Upper lobe of left lung (tissue), 6 donors: ENCODE data around the gene ANKRD36C. TPM values are rescaled to one million over a fixed set of nuclear protein-coding genes. Genes with fewer than 3 reads are reported as not detected.
"Not testable (repeated sequence)": the region's sequence is repeated elsewhere in the genome, so short reads cannot be mapped to it uniquely, and the experiment has no call there.

Source experiments
- ATAC-seq, 2 donors: fragments of 200-7000 bp; cut with Tn5 transposase; one replicate each; pipeline ENCODE4 v1.9.1; 2022; ENCODE audit warnings: mild to moderate bottlenecking in 2 of 2, moderate library complexity in 2 of 2; ENCODE audit not compliant: low FRiP score in 2 of 2
- DNase-seq, 2 donors: peaks; one replicate each; pipeline ENCODE4 v3.0.0-alpha.2; 2019 to 2020
- H3K27ac ChIP-seq, 4 donors: fragments of 200-600 bp; sonication (generic); one replicate each; pipeline ENCODE4 v1.5.1; 2016 to 2019
- H3K27me3 ChIP-seq, 4 donors: fragments of 200-600 bp; sonication (generic); one replicate each; pipeline ENCODE4 v1.5.1; 2017 to 2019
- H3K36me3 ChIP-seq, 4 donors: fragments of 200-600 bp; sonication (generic); one replicate each; pipeline ENCODE4 v1.5.1; 2016 to 2019
- H3K4me1 ChIP-seq, 4 donors: fragments of 200-600 bp; sonication (generic); one replicate each; pipeline ENCODE4 v1.5.1; 2018 to 2019
- H3K4me3 ChIP-seq, 4 donors: fragments of 200-600 bp; sonication (generic); one replicate each; pipeline ENCODE4 v1.5.1; 2017 to 2019; ENCODE audit warnings: mild to moderate bottlenecking in 2 of 4, moderate library complexity in 1 of 4
- H3K9me3 ChIP-seq, 4 donors: fragments of 200-600 bp; sonication (generic); one replicate each; pipeline ENCODE4 v1.5.1; 2018 to 2019
- EP300 ChIP-seq, 4 donors: sonication (generic); formaldehyde crosslinking; IDR thresholded peaks; one replicate each; pipeline ENCODE4 v1.5.1; 2017; ENCODE audit warnings: antibody characterized with exemption in 4 of 4, control low read depth in 2 of 4
- POLR2A ChIP-seq, 4 donors: fragments of 450-650 bp; IDR thresholded peaks; one replicate each; pipeline ENCODE4 v1.5.1; 2016 to 2017; ENCODE audit warnings: antibody characterized with exemption in 4 of 4, mild to moderate bottlenecking in 2 of 4
- POLR2AphosphoS5 ChIP-seq, 2 donors: sonication (generic); formaldehyde crosslinking; IDR thresholded peaks; one replicate each; pipeline ENCODE4 v1.5.1; 2017; ENCODE audit warnings: antibody characterized with exemption in 2 of 2
- WGBS, 2 donors: methylation state at CpG; one replicate each; pipeline ENCODE4 v1.1.5; 2017 to 2018; 5-methylcytosine and 5-hydroxymethylcytosine counted together
- total RNA-seq, 6 donors: library from RNA; depleted of rRNA in 4 of 6; stranded (reverse); fragments of >200 nt in 4 of 6; gene quantifications; one replicate each; pipeline versions ENCODE4 v1.1.0 to v1.2.1, GENCODE V29; 2016 to 2021
- TF ChIP-seq, protein P1 (sequence below), 6 experiments: fragments of 450-650 bp in 4 of 6; fragments of 200-600 bp in 2 of 6; sonication (generic) in 2 of 6; IDR thresholded peaks; one replicate each; pipeline ENCODE4 v1.5.1; 2016 to 2019; ENCODE audit warnings: antibody characterized with exemption in 6 of 6
- donor health status: DM: no; HTN: no; CAD: no; lungs with moderate emphysema.
- donor health status: DM: no; HTN: yes; CAD: no; lungs with severe emphysema.

Gene ANKRD36C
- total RNA-seq, 6 donors from 2014 or later: 13.1 to 62.9 (median 30.7) TPM

DNA sequence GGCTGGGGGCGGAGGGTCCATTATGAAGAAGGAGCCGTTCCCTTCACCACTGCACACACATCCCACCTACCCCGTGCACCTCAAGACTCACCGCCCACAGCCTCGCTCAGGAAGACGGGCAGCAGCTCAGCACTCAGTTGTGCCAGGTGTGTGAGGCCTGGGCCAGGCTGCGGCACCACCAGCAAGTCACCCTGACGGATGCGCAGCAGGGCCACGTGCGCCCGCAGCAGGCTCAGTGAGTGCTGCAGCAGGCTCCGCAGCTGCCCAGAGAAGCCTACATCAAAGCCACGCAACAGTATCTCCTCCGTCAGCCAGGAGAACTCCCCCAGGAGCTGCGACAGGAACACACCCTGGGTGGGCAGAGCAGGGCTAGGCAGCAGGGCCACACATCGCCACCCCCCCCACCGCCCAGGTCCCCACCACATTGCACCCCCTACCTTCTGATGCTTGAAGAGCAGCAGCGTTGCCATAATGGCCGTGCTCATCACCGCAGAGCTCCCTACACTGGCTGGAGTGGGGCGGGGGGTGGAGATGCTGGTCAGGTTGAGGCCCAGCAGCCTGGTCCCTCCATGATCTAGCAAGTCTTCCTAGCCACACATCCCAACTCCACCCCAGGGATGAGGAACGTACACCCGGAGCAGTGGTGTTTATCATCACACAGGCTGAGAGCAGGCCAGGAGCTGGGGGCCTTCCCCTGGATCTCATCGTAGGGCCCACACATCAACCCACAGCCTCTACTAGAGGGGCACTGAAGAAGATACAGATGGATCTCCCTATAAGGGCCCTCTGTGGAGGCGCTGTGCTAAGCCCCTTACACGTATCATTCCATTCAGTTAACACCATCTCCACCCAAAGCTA is 32.9 kb upstream of the ANKRD36C start:
- ATAC-seq (no peak), DNase-seq (peak in 1 of 2 donors; percentile 72)
- H3K27ac ChIP-seq: no peak overlapping the region
- 86 to 90% methylated on average over 2 to 26 of the region's 27 CpGs for WGBS, 2 donors
- H3K9me3 ChIP-seq: no peaks in the 10 kb centered on the region
- no peak overlapping the region for H3K4me3 ChIP-seq
- H3K36me3 ChIP-seq: no peaks in the 10 kb centered on the region
- no peaks in the 10 kb centered on the region for H3K4me1 ChIP-seq
- TF ChIP-seq POLR2AphosphoS5 (IDR thresholded peaks at IDR 0.05) (no peak), EP300 (IDR thresholded peaks at IDR 0.05) (no peak), POLR2A (IDR thresholded peaks at IDR 0.05) (no peak)
- TF ChIP-seq, protein P1, sequence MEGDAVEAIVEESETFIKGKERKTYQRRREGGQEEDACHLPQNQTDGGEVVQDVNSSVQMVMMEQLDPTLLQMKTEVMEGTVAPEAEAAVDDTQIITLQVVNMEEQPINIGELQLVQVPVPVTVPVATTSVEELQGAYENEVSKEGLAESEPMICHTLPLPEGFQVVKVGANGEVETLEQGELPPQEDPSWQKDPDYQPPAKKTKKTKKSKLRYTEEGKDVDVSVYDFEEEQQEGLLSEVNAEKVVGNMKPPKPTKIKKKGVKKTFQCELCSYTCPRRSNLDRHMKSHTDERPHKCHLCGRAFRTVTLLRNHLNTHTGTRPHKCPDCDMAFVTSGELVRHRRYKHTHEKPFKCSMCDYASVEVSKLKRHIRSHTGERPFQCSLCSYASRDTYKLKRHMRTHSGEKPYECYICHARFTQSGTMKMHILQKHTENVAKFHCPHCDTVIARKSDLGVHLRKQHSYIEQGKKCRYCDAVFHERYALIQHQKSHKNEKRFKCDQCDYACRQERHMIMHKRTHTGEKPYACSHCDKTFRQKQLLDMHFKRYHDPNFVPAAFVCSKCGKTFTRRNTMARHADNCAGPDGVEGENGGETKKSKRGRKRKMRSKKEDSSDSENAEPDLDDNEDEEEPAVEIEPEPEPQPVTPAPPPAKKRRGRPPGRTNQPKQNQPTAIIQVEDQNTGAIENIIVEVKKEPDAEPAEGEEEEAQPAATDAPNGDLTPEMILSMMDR (IDR thresholded peaks at IDR 0.05): no peak
- no peaks in the 10 kb centered on the region for H3K27me3 ChIP-seq

DNA sequence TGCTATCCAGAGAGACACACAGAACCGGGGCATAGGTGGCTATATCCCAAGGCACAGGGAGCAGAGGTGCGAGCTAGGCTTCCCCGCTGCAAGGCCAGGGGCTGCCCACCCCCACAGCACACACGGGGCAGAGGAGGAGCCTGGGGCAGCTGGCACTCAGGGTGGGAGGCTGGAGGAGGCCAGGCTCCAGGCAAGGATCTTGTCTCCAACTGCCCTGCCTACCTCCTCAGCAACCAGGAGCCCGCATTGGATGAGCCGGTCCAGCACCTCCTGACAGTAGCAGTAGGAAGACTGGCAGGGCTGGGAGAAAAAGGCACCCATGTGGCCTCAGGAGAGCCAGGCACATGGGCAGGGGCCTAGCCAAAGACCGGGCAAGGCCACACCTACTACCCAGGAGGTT is 32.1 kb upstream of the ANKRD36C start:
- not testable (repeated sequence) for H3K36me3 ChIP-seq, H3K4me3 ChIP-seq, H3K27me3 ChIP-seq, H3K4me1 ChIP-seq, H3K9me3 ChIP-seq, H3K27ac ChIP-seq, ATAC-seq
- peak in 1 of 2 donors; percentile 46 for DNase-seq
- WGBS, 2 donors: 88 to 89% methylated on average over 5 to 7 of the region's 7 CpGs

DNA sequence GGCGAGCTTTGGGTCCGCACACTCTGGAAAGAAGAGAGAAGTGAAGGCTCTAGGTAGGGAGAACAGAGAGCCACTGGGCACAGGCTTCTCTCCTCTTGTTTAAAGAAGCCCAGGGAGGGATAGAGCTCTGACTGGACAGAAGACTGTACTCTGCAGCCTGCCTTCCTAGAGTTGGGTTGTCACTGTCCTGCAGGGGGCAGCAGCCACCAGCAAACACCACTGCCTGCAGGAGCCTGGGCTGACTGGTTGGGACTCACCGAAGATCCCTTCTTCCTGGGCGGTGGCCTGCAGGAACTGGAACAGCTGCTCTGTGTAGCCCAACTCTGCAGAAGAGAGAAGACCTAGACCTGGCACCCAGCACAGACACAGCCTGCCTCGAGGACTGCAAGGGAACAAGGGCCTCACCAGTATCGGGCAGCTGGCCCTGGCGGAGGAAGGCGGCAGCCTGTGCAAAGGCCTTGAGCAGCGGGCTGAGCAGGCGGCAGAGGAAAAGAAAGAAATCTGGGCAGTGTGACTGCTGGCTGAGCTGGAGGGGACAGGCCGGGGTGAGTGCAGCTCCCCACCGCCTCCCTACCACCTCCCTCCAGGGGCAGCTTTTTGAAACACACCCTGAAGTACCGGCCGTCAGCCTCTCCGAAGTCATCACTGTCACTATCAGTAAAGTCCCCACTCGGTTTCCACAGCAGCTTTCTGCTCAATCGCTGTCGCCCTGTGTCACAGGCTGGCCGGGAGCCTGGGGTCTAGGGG is 31.2 kb upstream of the ANKRD36C start:
- not testable (repeated sequence) for H3K27me3 ChIP-seq, H3K36me3 ChIP-seq, H3K4me3 ChIP-seq, H3K9me3 ChIP-seq, H3K4me1 ChIP-seq, H3K27ac ChIP-seq
- peak; percentile 58 to 78 for DNase-seq
- TF ChIP-seq, protein P1 (IDR thresholded peaks at IDR 0.05): peak; percentile 72 to 86 (median 82)
- peak; percentile 83 to 90 for ATAC-seq
- WGBS, 2 donors: 67 to 77% methylated on average over 9 to 12 of the region's 19 CpGs

DNA sequence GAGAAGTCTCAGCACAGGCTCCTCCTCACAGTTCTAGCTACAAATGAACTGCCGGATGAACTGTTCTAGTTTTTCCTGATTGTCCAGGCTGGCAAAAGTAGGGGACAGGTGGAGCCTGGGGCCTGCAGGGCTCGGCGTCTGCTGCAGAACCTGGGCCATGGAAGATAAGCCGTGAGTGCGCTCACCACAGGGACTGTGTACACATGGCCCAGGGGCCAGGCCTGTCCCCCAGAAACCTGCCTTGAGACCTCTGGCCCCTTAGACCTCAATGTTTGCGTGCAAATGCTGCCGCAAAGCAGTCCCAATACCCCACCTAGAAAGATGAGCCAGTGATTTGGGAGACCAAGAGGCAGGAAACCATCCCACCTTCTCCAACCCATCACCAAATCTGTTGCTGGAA is 30.5 kb upstream of the ANKRD36C start:
- peak in 1 of 2 donors; percentile 6 for DNase-seq
- 82% methylated on average over 7 of the region's 7 CpGs; no CpG with 5 or more reads in 1 of the 2 donors for WGBS, 2 donors
- H3K4me1 ChIP-seq: not testable (repeated sequence)

DNA sequence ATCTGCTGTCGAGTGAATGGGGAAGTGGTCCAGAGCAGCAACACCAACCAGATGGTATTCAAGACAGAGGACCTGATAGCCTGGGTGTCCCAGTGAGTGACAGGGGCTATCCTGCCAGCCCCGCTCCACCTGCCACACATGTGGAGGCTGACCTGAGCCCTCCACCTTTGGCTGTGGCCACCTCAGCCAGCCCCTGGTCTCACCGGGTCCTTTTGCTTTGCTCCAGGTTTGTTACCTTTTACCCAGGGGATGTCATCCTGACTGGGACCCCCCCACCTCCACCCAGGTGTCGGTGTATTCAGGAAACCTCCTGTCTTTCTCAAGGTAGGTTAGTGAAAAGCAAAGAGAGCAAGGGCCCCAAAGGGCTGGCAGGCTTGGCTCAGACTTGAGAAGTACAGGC is 29.5 kb upstream of the ANKRD36C start:
- H3K36me3 ChIP-seq, H3K27ac ChIP-seq, H3K9me3 ChIP-seq, H3K27me3 ChIP-seq, ATAC-seq, H3K4me3 ChIP-seq, H3K4me1 ChIP-seq: not testable (repeated sequence)
- WGBS, 2 donors: 89 to 90% methylated on average over 4 of the region's 4 CpGs
- peak in 1 of 2 donors; percentile 40 for DNase-seq

More for the DNA sequence above, 30.5 kb upstream of the ANKRD36C start:
- not testable (repeated sequence) for H3K27me3 ChIP-seq, H3K4me3 ChIP-seq, ATAC-seq, H3K36me3 ChIP-seq, H3K9me3 ChIP-seq, H3K27ac ChIP-seq

DNA sequence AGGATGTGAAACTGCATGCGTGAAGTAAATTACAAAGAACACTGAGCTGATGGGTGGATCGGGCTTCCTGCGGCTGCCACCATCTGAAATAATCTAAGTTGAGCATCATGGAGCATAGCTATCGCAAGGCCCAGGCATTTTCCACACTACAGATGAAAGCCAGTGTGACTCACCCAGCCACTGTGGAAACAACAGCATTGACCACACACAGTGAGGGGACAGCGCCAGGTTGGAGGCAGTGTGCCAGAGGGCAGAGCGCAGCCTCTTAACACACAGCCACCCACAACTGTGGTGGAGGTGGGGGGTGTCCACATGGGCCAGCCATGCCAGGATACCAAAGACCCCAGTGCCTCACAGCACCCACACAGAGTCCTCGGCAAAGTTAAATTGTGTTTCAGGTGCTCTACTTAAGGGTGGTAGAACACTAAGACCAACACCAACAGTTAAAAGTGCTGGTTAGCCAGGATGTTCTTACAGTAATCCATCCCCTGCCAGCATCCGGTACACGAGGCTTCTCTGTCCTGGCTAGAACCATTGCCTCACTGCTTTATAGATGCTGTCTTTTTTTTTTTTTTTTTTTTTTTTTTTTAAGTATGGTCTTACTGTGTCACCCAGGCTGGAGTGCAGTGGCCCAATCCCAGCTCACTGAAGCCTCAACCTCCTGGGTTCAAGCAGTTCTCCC is 28.4 kb upstream of the ANKRD36C start:
- not testable (repeated sequence) for ATAC-seq
- 79 to 81% methylated on average over 3 to 5 of the region's 9 CpGs for WGBS, 2 donors

DNA sequence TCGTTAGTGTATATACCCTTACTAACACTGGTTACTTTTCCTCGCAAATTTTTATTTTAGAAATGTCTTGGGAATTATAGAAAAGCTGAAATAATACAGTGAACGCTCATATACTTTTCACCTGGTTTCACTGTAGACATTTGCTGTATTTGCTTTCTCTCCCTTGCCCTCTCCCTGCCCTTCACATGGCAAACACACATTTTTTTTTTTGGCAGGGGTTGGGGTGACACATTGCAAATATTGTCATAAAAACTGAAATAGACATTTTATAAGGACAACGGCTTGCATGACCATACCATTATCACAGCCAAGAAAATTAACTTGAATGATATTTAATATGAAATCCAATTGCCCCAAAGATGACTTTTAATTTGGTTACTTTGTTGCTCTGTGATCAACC is 24.7 kb upstream of the ANKRD36C start:
- not testable (repeated sequence) for H3K27me3 ChIP-seq, ATAC-seq, H3K9me3 ChIP-seq, H3K27ac ChIP-seq, H3K4me1 ChIP-seq, DNase-seq, H3K4me3 ChIP-seq, H3K36me3 ChIP-seq
- WGBS, 2 donors: 80 to 84% methylated on average over 4 of the region's 4 CpGs

More for the DNA sequence above, 28.4 kb upstream of the ANKRD36C start:
- not testable (repeated sequence) for H3K4me1 ChIP-seq, H3K27ac ChIP-seq, DNase-seq, H3K4me3 ChIP-seq, H3K36me3 ChIP-seq, H3K9me3 ChIP-seq, H3K27me3 ChIP-seq

DNA sequence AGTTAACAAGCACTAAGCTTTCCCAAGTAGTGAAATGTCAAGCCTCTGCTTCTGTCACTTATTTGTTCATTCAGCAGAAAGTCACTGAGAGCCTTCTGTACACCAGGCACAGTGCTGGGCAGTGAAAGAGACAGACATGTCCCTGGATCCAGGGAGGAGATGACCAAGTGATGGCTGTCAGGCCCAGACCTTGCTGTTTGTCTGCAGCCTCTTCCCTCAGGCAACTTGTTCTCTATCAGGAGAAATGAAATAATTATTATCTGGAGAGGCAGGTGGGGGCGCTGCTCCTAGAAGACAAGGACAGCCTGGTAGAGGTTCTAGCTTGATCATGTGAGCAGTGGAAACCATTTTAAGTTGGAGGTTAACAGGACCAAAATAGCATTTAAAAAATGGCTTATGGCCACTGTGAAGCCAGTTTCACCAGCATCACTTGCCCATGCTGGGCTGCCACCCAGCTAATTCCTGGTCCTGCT is 21.2 kb upstream of the ANKRD36C start:
- not testable (repeated sequence) for H3K27ac ChIP-seq, DNase-seq, ATAC-seq, H3K4me1 ChIP-seq, H3K27me3 ChIP-seq, H3K9me3 ChIP-seq, H3K4me3 ChIP-seq, H3K36me3 ChIP-seq
- 73 to 80% methylated on average over 1 of the region's 1 CpG for whole genome bisulfite sequencing, 2 donors

DNA sequence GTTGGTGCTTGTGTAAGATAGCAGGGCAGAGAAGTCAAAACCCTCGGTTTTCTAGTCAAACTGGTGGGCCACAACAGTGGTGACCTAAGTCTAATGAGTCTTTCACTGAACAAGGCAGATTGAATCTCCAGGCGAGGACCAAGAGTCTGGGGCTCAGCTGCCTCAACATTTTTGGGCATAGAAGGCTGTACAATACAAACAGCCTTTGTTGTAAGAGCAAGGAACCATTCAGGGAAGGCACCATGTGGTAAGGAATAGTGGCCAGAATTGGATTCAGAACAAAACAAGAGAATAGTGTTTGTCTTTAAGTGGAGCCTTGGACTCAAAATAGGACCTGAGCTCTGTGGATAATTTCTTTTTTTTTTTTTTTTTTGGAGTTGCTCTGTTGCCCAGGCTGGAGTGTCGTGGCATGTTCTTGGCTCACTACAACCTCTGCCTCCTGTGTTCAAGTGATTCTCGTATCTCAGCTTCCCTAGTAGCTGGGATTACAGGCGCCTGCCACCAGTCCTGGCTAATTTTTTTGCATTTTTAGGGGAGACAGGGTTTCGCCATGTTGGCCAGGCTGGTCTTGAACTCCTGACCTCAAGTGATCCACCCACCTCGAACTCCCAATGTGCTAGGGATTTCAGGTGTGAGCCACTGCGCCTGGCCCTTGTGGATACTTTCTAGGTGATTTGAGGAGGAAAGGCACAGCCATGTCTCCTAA is 20.6 kb upstream of the ANKRD36C start:
- ATAC-seq, H3K4me3 ChIP-seq, DNase-seq, H3K27me3 ChIP-seq, H3K36me3 ChIP-seq, H3K27ac ChIP-seq, H3K9me3 ChIP-seq, H3K4me1 ChIP-seq: not testable (repeated sequence)
- 64 to 78% methylated on average over 6 to 8 of the region's 8 CpGs for WGBS, 2 donors
